Stimulated activated CD8-positive, alpha-beta memory T cell treated with anti-CD3 and anti-CD28 coated beads, Interleukin-4, amount 100 ng/mL, for 48 hours (primary cell): ENCODE data around the gene SNRNP25.

Source experiments
- DNase-seq: peaks from one replicate; pipeline ENCODE4 v3.0.0-alpha.2; 2020

SNRNP25 gene

DNA sequence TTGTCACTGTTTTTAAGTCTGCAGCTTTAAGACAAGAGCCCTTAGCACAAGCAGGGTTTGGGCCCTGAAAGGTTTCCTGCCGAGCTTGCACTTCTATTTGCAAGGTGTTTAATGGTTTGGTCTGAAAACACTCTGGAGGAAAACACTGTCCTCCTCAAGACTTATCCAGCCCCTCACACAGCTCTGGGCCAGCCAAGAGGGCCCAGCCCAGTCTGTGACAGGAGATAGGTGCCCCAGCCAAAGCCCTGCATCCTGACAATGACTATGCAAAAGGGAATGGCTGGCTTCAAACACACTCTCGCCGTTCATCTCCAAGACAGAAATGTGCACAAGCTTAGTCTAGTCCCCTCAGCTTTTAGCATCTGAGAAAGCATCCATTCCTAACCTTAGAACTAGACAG, 51.3 kb downstream of the SNRNP25 start:
- no peak for DNase-seq

DNA sequence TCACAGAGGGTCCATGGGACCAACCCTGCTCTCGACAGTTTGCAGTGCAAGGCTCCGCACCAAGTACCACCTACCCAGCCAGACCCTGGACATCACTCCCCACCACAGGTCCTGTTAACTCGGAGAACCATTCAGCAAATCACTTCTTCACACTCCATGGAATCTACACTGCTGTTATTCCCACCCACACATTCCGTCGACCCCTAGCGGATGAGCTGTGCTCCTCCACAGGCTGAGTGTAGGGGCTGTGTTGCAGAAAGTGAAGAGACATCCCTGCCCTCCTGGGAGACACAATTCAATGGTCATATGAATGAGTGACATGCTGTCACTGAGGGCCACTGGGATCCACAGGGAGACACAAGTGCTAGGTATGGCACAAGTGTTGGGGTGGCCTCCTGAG, 51.9 kb downstream of the SNRNP25 start:
- no peak for DNase-seq

DNA sequence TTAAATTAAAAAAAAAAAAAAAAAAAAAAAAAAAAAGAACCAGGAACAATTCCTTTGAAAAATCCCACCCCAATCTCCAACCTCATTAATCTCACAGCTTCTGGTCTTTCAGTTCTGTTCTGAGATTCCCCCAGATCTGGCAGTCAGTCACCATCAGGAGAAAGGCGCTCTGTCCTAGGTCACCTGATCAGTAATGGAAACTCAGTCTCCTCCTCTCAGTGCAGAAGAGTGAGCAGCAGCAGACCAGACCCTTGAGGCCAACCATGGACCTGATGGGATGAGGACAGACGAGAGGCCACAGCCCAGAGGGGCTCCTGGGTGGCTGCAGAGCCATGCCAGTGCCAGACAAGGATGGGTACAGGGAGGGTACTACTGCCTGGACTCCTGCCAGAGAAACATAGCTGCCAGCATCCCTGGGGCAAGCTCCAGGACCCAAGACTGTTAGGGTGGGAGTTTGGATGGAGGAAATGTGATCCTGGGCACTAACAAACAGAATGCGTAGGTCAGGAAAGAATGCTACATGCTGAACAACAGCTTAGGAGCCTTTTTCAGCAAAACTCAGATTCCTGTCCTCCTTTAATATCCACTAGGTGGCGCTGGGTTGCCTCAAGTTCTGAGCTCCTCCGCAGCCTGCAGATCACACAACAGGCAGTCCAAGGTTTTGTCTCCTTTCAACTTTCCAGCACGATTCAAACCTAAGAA, 53.1 kb downstream of the SNRNP25 start:
- DNase-seq: peak; percentile 52
